GM21423 (cell line): ENCODE measurements around the gene METTL24.
"Not testable (repeated sequence)": the region's sequence is repeated elsewhere in the genome, so short reads cannot be mapped to it uniquely, and the experiment has no call there.

Experiments
- ATAC-seq: cut with Tn5 transposase; IDR thresholded peaks from one replicate; pipeline ENCODE4 v1.9.1; 2021; ENCODE audit warnings: mild to moderate bottlenecking, moderate library complexity; ENCODE audit not compliant: unreplicated experiment

METTL24 gene

DNA sequence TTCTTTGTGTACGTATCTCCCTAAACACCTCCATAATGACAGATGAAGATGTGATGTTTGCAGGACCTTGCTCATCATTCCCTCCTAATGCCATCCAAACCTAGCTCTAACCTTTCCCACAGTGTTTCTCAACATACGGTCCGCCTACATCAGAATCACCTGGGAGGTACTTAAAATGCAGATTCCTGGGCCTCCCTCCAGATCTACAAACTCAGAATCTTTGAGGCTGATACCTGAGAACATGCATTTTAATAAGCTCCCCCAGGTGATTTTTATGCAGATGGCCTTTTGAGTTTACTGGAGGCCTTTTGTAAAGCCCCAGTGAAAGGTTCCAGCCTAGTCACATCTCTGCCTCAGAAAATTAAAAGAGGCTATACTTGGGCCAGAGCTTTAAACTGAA, 40.5 kb downstream of the METTL24 start:
- ATAC-seq, result no peak

DNA sequence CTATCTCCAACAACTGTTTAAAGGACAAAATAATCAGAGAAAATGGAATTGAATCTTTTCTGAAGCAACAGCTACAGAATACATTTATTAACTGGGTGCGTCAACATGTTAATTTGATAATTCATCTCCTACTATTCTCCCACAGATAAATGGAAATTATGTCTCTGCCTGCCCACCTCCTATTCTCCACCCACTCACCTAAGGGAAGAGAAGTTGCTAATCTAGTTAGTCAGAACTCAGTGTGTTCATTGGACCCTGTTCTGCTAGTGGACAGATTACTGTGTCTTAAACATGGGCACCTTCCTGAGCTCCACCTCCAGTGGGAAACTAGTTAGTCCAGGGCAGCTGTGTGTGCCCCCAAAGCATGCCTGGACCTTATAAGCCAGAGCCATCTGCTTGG, 41.0 kb downstream of the METTL24 start:
- no peak for ATAC-seq

DNA sequence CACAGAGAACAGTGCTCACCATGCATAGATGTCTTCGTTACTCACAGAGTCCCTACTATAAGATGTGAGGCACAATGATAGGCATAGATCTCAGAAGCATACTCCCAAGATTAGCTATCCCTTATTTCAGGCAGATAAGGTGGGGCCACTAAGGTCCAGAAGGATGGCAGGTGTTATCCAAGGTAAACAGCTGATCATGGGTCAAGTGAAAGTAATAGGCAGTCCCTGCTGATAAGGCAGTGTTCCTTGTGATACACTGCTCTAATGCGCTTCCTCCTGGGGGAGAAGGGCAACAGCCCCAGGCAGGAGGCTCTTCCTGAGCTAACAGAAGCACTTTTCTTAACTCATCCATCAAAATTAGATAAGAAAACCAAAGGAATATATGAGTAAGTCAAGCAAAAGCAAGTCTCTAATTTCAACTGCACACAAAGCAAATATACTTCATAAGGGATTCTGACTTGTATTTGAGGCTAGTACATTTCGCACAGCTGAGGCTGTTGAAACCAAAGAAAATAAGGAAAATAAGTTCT, 42.2 kb downstream of the METTL24 start:
- no peak for ATAC-seq

DNA sequence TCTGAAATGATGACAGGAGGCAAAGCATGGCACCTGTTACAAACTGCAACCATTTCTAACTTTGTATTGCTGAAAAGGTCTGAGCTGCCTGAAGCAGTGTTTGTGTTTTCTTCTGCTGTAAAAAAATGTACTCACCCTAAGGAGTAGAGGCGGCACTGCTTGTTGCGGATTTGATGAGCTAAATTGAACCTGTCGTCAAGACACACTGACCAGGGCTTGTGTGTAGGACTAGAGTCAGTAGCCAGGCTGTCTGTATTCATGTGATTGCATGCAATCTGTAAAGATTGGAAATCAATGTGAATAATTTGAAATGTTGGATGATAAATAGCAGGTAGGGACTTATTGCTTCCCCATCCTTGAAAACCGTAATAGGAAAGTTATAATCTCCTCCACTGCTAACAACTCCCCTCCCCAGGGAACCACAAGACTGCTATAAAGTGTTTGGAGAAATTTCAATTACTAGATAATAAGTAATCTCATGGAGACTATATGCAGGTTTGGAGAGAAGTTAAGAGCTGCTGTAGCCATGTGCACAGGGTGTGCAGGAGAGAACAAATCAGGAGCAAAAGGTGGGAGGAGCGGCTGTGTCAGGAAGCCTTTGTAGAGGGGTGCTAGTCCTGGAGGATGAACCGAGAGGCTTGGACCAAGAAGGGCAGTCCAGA, 42.8 kb downstream of the METTL24 start:
- no peak for ATAC-seq

DNA sequence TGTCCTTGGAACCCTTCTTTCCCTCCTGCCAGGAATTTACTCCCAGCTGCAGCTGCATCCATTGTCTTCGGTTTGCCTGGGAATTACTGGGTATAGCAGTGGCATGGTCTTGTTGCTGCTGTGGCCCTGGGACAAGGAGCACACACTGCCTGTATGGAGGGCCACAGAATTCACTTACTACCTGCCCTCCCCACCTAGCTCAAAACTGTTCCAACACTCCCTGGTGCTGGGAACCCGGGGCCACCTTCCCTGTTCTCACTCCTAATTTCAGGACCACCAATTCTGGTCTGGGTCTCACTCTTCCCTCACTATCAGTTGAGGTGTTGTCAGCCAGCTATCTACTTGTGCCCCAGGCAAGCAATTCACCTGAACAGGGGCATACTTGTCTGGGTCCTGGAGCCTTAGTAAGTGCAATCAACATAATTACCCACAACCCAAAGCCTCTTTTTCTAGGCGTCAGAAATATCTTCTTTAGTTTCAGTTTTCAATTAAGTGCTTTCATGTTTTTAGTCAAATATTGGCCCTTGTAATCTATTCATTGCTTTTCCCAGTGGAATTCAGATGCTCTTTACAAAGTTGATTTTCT, 47.2 kb downstream of the METTL24 start:
- no peak for ATAC-seq

DNA sequence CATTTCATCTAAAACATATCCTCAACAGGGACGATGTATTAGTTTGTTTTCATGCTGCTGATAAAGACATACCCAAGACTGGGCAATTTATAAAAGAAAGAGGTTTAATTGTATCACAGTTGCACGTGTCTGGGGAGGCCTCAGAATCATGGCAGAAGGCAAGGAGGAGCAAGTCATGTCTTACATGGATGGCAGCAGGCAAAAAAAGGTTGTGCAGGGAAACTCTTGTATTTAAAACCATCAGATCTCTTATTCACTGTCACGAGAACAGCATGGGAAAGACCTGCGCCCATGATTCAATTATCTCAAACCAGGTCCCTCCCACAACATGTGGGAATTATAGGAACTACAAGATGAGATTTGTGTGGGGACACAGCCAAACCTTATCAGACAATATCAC, 48.7 kb downstream of the METTL24 start:
- ATAC-seq, result not testable (repeated sequence)

DNA sequence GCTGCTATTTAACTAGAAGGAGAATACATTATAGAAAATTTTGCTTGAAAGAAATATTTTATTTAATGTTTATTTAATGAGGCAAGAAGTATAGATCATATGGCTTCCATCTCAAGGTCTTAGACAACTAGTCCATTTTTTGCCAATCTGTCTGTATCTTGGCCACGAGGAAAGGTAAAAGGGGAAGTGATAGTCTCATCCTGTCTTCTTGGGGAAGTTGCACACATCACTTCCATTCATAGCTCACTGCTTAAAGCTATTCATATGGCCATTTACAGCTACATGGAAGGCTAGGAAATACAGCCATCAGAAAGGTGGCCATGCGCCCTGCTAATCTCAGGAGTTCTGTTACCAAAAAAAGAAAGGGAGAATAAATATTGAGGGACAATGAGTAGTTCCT, 50.8 kb downstream of the METTL24 start:
- no peak for ATAC-seq

DNA sequence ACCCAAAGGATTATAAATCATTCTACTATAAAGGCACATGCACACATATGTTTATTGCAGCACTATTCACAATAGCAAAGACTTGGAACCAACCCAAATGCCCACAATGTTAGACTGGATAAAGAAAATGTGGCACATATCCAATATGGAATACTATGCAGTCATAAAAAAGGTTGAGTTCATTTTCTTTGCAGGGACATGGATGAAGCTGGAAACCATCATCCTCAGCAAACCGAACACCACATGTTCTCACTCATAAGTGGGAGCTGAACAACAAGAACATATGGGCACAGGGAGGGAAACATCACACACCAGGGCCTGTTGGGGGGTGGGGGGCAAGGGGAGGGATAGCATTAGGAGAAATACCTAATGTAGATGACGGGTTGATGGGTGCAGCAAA, 52.3 kb downstream of the METTL24 start:
- not testable (repeated sequence) for ATAC-seq

DNA sequence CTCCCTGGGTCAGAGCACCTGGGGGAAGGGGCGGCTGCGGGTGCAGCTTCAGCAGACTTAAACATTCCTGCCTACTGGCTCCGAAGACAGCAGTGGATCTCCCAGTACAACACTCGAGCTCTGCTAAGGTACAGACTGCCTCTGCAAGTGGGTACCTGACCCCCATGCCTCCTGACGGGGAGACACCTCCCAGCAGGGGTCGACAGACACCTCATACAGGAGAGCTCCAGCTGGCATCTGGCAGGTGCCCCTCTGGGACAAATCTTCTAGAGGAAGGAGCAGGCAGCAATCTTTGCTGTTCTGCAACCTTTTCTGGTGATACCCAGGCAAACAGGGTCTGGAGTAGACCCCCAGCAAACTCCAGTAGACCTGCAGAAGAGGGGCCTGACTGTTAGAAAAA, 54.5 kb downstream of the METTL24 start:
- ATAC-seq, result not testable (repeated sequence)

DNA sequence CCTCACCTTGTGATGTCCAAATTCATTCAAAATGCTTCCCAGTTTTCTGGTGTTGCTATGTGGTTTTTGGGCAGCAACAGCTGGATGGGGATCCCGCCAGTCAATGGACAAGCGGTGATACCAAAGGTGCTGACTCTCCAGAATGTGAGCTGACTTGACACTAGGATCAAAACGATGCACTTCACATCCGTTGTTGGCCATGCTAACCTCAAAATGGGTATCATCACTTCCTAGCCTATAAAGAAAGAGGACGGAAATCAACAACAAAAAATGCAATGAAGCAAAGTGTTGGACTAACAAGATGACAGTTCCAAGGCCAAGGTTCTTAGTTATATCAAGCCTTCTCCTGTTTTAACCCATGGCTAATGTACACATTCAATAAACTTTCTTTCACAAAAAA, 59.2 kb downstream of the METTL24 start:
- no peak for ATAC-seq

DNA sequence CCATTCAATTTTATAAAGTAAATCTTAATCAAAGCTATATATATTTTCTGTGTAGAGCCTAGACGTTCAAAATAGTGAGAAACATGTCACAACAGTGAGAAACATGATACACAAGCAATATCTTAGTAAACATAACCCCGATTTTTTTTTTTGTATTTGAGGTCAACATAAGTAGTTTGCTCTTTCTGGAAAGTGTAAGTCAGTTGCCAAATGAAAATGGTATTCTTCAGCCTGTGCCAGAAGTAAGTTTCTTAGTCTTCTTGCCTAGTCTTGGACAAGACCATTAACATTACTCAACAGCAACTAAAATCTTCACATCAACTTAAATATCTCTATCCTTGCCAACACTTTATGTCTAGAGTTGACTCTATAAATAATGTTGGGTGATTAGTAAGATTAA, 59.7 kb downstream of the METTL24 start:
- ATAC-seq, result no peak

DNA sequence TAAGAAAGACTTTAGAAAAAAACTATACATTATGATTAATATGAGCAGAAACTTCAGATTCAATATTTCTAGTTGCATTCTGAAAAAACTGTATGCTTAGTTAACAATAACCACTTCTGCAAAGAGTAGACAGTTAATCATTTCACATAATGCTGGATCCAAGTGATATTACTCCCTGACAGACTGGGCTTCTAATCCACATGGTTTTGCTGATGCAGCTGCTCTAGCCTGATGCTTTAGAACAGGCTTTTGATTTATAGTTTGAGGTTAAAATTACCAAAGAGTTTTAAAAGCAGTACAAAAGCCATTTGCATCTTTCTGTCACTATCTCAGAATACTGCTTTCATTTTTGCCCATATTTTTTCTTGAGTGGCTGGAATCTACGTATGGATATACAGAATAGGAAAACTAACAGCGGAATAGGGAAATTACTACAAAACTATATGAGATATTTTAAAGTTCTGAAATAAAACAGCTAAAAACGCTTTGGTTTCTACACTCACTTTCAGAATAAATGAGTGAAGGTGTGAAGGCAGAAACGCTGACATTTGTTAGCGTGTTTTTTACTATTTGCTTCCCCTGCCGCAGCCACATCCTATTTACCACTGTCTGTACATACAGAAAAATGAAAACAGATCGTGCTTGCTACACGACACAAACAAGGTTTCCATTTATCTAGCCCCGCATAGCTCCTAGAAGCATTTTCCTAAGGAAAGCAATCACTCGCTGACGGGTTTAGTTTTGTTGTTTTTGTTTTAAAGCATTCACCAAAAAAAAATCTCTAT, 61.7 kb downstream of the METTL24 start:
- ATAC-seq, result no peak

DNA sequence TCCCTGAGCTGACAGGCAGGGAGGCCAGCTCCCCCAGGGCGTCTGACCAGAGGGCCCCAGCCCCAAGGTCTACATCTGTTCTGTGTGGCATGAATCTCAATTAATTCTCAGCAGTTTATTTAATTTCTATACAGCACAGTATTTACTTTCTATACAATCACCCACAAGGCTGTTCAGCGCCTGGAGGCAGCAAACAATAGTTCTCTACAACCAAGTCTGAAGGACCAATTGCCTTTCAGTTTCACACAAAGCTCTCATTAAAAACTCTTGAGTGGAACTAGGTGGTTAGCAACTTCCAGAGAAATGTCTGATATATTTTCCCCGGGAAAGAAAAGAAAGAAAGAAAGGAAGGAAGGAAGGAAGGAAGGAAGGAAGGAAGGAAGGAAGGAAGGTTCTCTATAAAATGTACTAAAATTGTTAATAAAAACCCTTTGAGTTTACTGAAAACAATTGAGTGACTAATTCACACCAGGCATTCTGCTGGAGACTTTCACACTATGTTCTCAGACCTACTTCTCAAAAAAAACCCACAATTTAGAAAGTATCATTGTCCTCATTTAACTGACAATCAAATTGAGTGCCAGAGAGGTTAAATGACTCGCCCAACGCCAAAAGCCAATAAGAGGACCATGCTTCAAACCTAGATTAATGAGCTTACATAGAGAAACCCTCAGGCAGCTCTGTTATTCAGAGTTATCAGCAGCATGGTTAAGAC, 62.5 kb downstream of the METTL24 start:
- ATAC-seq, result no peak

DNA sequence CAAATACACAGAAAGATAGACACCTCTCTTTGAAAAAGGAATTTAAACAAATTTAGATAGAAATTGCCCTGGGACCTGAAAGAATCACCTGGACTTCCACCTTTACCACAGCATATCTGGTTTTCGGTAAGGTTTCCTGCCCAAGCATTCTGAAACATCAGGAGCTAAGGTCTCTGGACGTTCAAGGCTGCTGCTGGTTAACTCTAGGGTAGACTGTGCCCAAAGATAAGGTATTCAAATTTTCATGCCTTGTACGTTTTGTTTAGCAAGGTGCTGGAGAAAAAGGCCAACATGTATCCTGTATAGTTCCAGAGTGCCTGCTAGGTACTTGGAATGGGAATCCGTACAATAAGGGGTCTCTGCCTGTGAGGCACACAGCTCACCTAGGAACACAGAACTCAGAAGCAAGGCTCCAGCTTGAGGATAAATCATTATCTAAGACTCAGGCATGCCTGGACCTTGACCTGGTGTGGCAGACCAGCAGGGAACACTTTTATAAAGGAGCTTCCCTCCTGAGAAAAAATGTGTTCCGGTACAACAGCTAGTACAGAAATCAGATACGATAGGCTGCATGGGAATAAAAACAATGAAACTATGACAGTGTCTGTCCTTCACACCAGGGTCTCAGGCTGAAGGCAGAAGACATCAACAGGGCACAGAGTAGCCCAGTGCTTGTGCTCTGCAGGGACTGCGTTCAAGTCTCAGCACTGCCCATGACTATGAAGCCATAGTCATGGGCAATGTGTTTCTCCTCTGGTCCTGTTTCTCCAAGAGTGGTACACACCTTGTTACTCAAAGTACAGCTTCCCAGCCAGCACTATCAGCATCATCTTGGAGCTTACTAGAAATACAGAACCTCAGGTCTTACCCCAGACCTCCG, 70.4 kb downstream of the METTL24 start:
- ATAC-seq, result no peak

DNA sequence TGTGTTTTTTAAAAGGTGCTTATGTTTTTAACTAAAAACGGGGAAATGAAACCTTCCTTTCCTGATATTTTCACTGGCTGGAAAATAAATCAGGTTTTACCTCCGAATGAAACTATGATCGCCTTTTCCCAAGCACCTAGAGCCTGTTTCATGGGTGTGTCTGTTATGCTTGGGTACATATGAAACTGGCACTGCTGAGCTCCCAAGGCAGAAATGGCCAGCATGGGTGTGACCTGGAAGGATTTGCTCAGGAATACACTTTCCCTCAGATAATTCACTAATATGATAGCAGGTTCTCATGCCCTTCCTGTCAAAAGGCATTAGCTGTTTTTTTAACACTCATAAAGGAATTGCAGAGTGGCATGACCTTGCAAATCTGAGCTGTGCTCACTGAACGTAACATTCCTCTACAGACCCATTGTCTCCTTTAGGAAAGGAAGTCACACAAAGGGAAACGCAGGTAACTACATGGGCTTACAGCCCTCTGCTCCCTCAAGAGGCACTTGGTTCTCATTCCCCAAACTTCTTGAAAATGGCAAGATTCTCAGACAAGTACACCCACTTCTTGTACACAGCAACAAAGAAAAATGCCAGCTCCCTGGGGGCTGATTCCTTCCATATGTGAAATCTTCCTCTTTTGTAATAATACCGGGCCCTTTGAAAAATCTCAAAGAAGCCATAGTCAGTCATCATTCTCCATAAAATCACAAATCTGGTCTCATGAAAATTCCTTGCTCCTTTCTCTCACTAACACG, 72.7 kb downstream of the METTL24 start:
- ATAC-seq, result no peak

DNA sequence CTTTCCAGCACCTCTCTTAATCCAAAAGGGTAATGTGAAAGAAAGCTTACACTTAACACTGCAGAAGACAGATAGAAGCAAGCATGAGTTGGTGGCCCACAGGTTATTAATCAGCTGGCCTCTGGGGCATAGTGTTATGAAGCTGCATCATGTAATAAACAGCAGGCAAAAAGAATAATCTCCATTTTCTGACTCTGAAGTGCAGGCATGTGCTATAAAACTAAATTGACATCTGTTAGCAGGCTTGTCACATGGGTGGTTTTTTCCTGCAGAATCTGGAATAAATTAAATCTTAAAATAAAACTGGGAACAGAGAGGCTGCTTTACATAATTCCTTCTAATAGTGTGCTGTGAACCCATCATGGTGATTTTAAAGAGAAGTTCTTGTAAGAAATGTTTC, 73.3 kb downstream of the METTL24 start:
- no peak for ATAC-seq

DNA sequence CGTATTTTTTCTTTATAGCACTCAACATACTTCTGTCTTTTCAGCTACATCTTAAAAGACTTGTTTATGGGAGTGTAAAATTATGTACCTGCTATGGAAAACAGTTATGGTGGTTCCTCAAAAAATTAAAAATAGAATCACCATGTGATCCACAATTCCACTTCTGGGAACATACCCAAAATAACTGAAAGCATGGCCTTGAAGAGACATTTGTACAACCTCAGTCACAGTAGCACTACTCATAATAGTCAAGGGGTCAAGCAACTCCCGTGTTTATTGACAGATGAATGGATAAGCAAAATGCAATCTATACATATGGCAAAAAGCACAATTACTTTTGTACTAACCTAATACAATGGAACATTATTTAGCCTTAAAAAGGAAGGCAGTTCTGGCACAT, 74.5 kb downstream of the METTL24 start:
- ATAC-seq, result no peak

DNA sequence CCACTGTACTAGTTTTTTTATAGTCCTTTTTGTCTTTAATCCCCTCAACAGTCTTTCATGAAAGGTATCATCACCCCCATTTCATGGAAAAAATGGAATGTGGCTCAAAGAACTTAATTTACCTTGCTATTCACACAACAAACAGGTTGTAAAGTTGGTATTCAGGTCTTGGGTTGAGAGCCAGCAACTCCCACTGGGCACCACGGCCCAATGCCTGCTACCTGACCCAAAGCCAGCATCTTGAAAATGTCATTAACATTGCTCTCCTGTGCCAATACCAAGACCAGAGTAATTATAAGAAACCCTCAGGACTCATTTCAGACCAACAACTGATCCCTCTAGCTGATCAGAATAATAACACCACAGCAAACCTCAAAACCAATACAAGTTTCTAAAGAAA, 75.7 kb downstream of the METTL24 start:
- ATAC-seq, result no peak

DNA sequence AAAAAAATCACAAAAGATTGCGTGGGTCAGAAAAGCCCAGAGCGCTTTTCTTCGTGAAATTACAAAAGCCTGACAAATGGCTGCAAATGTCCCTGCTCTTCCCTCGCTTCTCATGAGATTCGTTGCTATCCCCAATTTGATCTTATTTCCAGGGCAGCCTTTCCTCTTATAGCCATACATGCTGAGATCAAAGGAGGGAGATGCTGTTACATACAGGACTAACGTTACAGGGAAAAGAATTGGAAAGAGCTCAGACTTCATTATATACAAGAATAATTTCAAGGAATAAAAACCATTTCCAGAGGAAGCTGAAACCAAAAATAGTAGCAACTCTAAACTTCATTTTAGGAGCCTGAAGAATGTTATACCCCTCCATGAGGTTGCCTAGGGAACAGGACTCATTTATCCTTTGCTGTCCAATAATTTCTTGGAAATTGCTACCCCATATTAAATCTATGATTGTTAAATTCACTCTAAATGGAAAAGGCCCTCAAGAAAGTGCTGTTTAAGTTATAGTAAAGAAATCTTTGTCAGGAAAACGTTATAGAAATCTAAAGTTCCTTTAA, 81.0 kb downstream of the METTL24 start:
- no peak for ATAC-seq
